Activated CD8-positive, alpha-beta memory T cell treated with anti-CD3 and anti-CD28 coated beads for 36 hours (primary cell): ENCODE results near the gene KRTAP5-7. TPM values are rescaled to one million over a fixed set of nuclear protein-coding genes. Genes with fewer than 3 reads are reported as not detected.
"Not testable (repeated sequence)": the region's sequence is repeated elsewhere in the genome, so short reads cannot be mapped to it uniquely, and the experiment has no call there.

Source experiments
- CTCF ChIA-PET: fragments of 350-600 bp; sonication (Branson Sonifier 250); formaldehyde crosslinking; loops from one replicate; lab custom pipeline; 2021; ENCODE audit warnings: antibody characterized with exemption; lab: Charles Lee
- POLR2A ChIA-PET: fragments of 350-600 bp; sonication (Branson Sonifier 250); formaldehyde crosslinking; loops from one replicate; lab custom pipeline; 2021; ENCODE audit warnings: antibody characterized with exemption; lab: Charles Lee
- total RNA-seq, 2 experiments: library from RNA; stranded (reverse); gene quantifications; one replicate each; pipeline ENCODE4 v1.2.3, GENCODE V29; 2021

Gene KRTAP5-7
- total RNA-seq, 2 experiments from 2014 or later, result not detected

- POLR2A ChIA-PET, CTCF ChIA-PET: not testable (repeated sequence)
Measured at GRCh38 chr11:71576688-71577465, 49.8 kb downstream of the KRTAP5-7 start.

- POLR2A ChIA-PET, result no interaction called here
- CTCF ChIA-PET, result no interaction called here
Measured at GRCh38 chr11:71577469-71578004, 50.5 kb downstream of the KRTAP5-7 start.

Other genes starting within 250 kb of the KRTAP5-7 start
- 10 to 100 TPM; 72.8 to 73.7 TPM for gene DHCR7, start 78.9 kb upstream of the KRTAP5-7 start, total RNA-seq
- gene NADSYN1, start 74.1 kb upstream of the KRTAP5-7 start, total RNA-seq, result 10 to 100 TPM; 59.1 to 64.5 TPM
- not detected for gene KRTAP5-8, start 10.8 kb downstream of the KRTAP5-7 start, total RNA-seq
- gene KRTAP5-9, start 21.2 kb downstream of the KRTAP5-7 start, total RNA-seq, result not detected
- not detected for gene KRTAP5-10, start 38.3 kb downstream of the KRTAP5-7 start, total RNA-seq
- not detected for gene KRTAP5-11, start 55.6 kb downstream of the KRTAP5-7 start, total RNA-seq